Measurements from ENCODE around the gene BCAS3.

DNA sequence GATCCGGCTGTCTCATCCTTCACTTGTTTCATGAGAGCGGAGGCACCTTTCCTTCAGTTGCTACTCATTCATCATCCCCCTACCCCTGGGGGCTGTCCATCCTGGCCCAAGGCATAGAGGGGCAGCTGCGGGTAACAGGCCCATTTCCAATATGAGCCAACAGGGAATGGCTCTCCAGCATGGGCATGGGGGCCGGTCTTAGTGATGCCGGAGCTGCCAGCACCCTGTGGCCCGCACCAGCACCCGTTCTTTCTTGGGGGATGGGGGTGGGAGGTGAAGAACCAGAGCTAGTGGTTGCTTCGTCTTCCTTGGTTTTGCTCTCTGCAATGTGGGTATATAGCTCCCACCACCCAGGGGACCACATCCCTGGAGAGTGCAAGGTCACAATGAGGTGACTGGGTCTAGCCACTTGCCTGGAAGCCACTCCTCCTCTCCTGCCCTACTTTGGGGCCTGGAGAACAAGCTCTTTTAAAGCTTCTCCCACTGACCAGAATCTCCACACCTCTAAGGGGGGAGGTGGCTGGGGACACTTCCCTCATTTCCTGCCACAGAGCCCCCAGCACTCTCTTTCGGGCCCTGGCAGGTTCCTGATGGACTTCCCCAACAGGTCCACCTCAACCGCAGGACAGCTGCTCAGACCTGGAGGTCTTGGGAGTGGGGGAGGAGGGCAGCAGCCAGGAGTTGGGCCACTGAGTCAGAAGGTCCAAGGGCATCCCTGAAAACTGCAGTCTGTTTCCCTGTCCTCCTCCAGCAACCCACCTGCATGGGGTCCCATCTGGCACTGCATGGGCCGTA, 710.1 kb downstream of the BCAS3 start:
- TF ChIP-seq, protein P1, sequence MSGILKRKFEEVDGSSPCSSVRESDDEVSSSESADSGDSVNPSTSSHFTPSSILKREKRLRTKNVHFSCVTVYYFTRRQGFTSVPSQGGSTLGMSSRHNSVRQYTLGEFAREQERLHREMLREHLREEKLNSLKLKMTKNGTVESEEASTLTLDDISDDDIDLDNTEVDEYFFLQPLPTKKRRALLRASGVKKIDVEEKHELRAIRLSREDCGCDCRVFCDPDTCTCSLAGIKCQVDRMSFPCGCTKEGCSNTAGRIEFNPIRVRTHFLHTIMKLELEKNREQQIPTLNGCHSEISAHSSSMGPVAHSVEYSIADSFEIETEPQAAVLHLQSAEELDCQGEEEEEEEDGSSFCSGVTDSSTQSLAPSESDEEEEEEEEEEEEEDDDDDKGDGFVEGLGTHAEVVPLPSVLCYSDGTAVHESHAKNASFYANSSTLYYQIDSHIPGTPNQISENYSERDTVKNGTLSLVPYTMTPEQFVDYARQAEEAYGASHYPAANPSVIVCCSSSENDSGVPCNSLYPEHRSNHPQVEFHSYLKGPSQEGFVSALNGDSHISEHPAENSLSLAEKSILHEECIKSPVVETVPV (CRISPR knock-in tag; IDR thresholded peaks at IDR 0.05): no peak
- TF ChIP-seq RARB (CRISPR knock-in tag; IDR thresholded peaks at IDR 0.05) (no peak), ZNF70 (CRISPR knock-in tag; IDR thresholded peaks at IDR 0.05) (no peak), ARNTL (CRISPR knock-in tag; IDR thresholded peaks at IDR 0.05; ENCODE audit: borderline replicate concordance, low read depth) (no peak), ZNF565 (CRISPR knock-in tag; conservative IDR thresholded peaks at IDR 0.05; ENCODE audit: low read depth) (no peak), ZFP3 (CRISPR knock-in tag; IDR thresholded peaks at IDR 0.05) (no peak), SNAI2 (CRISPR knock-in tag; IDR thresholded peaks at IDR 0.05) (no peak), PPARA (CRISPR knock-in tag; IDR thresholded peaks at IDR 0.05; ENCODE audit: borderline replicate concordance) (no peak), CSDC2 (CRISPR knock-in tag; IDR thresholded peaks at IDR 0.05) (no peak)
- TF ChIP-seq, protein P2, sequence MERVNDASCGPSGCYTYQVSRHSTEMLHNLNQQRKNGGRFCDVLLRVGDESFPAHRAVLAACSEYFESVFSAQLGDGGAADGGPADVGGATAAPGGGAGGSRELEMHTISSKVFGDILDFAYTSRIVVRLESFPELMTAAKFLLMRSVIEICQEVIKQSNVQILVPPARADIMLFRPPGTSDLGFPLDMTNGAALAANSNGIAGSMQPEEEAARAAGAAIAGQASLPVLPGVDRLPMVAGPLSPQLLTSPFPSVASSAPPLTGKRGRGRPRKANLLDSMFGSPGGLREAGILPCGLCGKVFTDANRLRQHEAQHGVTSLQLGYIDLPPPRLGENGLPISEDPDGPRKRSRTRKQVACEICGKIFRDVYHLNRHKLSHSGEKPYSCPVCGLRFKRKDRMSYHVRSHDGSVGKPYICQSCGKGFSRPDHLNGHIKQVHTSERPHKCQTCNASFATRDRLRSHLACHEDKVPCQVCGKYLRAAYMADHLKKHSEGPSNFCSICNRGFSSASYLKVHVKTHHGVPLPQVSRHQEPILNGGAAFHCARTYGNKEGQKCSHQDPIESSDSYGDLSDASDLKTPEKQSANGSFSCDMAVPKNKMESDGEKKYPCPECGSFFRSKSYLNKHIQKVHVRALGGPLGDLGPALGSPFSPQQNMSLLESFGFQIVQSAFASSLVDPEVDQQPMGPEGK (CRISPR knock-in tag; IDR thresholded peaks at IDR 0.05; ENCODE audit: borderline replicate concordance): no peak
- TF ChIP-seq, protein P3, sequence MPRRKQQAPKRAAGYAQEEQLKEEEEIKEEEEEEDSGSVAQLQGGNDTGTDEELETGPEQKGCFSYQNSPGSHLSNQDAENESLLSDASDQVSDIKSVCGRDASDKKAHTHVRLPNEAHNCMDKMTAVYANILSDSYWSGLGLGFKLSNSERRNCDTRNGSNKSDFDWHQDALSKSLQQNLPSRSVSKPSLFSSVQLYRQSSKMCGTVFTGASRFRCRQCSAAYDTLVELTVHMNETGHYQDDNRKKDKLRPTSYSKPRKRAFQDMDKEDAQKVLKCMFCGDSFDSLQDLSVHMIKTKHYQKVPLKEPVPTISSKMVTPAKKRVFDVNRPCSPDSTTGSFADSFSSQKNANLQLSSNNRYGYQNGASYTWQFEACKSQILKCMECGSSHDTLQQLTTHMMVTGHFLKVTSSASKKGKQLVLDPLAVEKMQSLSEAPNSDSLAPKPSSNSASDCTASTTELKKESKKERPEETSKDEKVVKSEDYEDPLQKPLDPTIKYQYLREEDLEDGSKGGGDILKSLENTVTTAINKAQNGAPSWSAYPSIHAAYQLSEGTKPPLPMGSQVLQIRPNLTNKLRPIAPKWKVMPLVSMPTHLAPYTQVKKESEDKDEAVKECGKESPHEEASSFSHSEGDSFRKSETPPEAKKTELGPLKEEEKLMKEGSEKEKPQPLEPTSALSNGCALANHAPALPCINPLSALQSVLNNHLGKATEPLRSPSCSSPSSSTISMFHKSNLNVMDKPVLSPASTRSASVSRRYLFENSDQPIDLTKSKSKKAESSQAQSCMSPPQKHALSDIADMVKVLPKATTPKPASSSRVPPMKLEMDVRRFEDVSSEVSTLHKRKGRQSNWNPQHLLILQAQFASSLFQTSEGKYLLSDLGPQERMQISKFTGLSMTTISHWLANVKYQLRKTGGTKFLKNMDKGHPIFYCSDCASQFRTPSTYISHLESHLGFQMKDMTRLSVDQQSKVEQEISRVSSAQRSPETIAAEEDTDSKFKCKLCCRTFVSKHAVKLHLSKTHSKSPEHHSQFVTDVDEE (CRISPR knock-in tag; IDR thresholded peaks at IDR 0.05): no peak
- TF ChIP-seq, protein P4, sequence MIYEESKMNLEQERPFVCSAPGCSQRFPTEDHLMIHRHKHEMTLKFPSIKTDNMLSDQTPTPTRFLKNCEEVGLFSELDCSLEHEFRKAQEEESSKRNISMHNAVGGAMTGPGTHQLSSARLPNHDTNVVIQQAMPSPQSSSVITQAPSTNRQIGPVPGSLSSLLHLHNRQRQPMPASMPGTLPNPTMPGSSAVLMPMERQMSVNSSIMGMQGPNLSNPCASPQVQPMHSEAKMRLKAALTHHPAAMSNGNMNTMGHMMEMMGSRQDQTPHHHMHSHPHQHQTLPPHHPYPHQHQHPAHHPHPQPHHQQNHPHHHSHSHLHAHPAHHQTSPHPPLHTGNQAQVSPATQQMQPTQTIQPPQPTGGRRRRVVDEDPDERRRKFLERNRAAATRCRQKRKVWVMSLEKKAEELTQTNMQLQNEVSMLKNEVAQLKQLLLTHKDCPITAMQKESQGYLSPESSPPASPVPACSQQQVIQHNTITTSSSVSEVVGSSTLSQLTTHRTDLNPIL (CRISPR knock-in tag; IDR thresholded peaks at IDR 0.05; ENCODE audit: low read depth): no peak
